Neural progenitor cell (in vitro differentiated cells): ENCODE results near the gene C1orf185. TPM values are rescaled to one million over a fixed set of nuclear protein-coding genes. Genes with fewer than 3 reads are reported as not detected.
"Not testable (repeated sequence)": the region's sequence is repeated elsewhere in the genome, so short reads cannot be mapped to it uniquely, and the experiment has no call there.

Experiments used
- DNase-seq: peaks from one replicate; pipeline ENCODE4 v3.0.0-alpha.2; 2016; ENCODE audit warnings: low spot score
- H2AFZ ChIP-seq: fragments of 200-600 bp; sonication (generic); replicated peaks from 2 replicates; pipeline ENCODE4 v1.6.1; 2016; ENCODE audit warnings: antibody characterized with exemption
- H3F3A ChIP-seq: fragments of 200-600 bp; sonication (generic); 2 replicates; pipeline ENCODE4 v1.6.1; 2016; ENCODE audit warnings: antibody characterized with exemption, low read depth
- H3K27ac ChIP-seq: fragments of 200-600 bp; sonication (generic); 2 replicates; pipeline ENCODE4 v1.5.1; 2016; ENCODE audit warnings: mild to moderate bottlenecking
- H3K27me3 ChIP-seq: fragments of 200-600 bp; sonication (generic); 2 replicates; pipeline ENCODE4 v1.6.1; 2016; ENCODE audit warnings: mild to moderate bottlenecking, moderate library complexity
- H3K36me3 ChIP-seq: fragments of 200-600 bp; sonication (generic); 2 replicates; pipeline ENCODE4 v1.5.1; 2016
- H3K4me1 ChIP-seq: fragments of 200-600 bp; sonication (generic); 2 replicates; pipeline ENCODE4 v1.6.1; 2016; ENCODE audit warnings: mixed run types
- H3K4me2 ChIP-seq: fragments of 200-600 bp; sonication (generic); 2 replicates; pipeline ENCODE4 v1.6.1; 2016
- H3K4me3 ChIP-seq: fragments of 200-600 bp; sonication (generic); 2 replicates; pipeline ENCODE4 v1.5.1; 2016
- H3K79me2 ChIP-seq: fragments of 200-600 bp; sonication (generic); 2 replicates; pipeline ENCODE4 v1.6.1; 2016; ENCODE audit warnings: low read depth
- H3K9ac ChIP-seq: fragments of 200-600 bp; sonication (generic); 2 replicates; pipeline ENCODE4 v1.6.1; 2016
- H3K9me3 ChIP-seq: fragments of 200-600 bp; sonication (generic); 2 replicates; pipeline ENCODE4 v1.5.1; 2016; ENCODE audit warnings: low read depth
- H4K20me1 ChIP-seq: fragments of 200-600 bp; sonication (generic); 2 replicates; pipeline ENCODE4 v1.6.1; 2016; ENCODE audit warnings: low read depth
- H3K27ac Mint-ChIP-seq: 3 replicates; pipeline ENCODE4 v1.8.0; 2021; ENCODE audit warnings: mixed read lengths
- H3K27me3 Mint-ChIP-seq: 2 replicates; pipeline ENCODE4 v1.8.0; 2022; ENCODE audit warnings: low read depth, mild to moderate bottlenecking, inconsistent platforms, moderate library complexity, mixed read lengths; ENCODE audit not compliant: insufficient read depth
- H3K36me3 Mint-ChIP-seq: 3 replicates; pipeline ENCODE4 v1.8.0; 2021; ENCODE audit warnings: mixed read lengths
- H3K4me1 Mint-ChIP-seq: 3 replicates; pipeline ENCODE4 v1.8.0; 2021; ENCODE audit warnings: mixed read lengths
- H3K4me3 Mint-ChIP-seq: 3 replicates; pipeline ENCODE4 v1.8.0; 2021; ENCODE audit warnings: mild to moderate bottlenecking, moderate library complexity, mixed read lengths
- H3K9me3 Mint-ChIP-seq: 3 replicates; pipeline ENCODE4 v1.8.0; 2020; ENCODE audit warnings: mixed read lengths
- EZH2 ChIP-seq: fragments of 200-600 bp; sonication (generic); IDR thresholded peaks from 2 replicates; pipeline ENCODE4 v1.6.1; 2017; ENCODE audit warnings: antibody characterized with exemption, mild to moderate bottlenecking, moderate library complexity
- EZH2phosphoT487 ChIP-seq: fragments of 200-600 bp; sonication (generic); IDR thresholded peaks from 2 replicates; pipeline ENCODE4 v1.6.1; 2017; ENCODE audit warnings: antibody characterized with exemption
- total RNA-seq: library from RNA; depleted of rRNA; stranded (reverse); fragments of >200 nt; gene quantifications from 2 replicates; pipeline ENCODE4 v1.2.3, GENCODE V29; 2015; ENCODE audit warnings: low replicate concordance
- TF ChIP-seq, protein P1 (sequence below): fragments of 200-600 bp; sonication (generic); IDR thresholded peaks from 2 replicates; pipeline ENCODE4 v1.5.1; 2017; ENCODE audit warnings: antibody characterized with exemption, mild to moderate bottlenecking

C1orf185 gene
- total RNA-seq, 1 donor from 2014 or later: not detected

DNA sequence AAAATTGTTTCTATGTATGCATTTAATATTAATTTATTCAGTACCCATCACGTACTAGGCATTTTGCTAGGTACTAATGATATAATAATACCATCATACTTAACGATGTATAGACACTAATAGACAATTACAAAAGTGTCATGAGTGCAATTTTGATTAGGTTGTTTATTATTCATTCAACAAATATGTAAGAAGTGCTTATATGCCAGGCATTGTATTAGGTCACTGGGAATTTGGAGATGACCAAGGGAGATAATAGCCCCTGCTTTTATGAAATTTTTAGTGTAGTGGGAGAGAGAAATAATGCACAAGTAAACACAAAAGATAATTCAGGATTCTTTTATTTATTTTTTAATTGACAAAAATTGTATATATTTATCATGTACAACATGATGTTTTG is 18.6 kb downstream of the C1orf185 start:
- no peaks in the 10 kb centered on the region for H3K79me2 ChIP-seq
- Mint-ChIP-seq H3K9me3 (no peaks in the 10 kb centered on the region), H3K27me3 (no peaks in the 10 kb centered on the region)

DNA sequence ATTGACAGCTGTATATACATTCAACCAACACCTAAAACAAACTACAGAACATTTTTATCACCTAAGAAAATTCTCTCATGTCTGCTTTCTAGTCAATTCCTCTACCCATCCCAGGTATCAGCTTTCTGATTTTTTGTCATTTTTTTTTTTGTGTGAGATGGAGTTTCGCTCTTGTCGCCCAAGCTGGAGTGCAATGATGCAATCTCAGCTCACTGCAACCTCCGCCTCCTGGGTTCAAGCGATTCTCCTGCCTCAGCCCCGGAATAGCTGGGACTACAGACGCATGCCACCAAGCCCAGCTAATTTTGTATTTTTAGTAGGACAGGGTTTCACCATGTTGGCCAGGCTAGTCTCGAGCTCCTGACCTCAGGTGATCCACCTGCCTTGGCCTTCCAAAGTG is 25.1 kb downstream of the C1orf185 start:
- not testable (repeated sequence) for H3K4me3 ChIP-seq, H3K4me3 Mint-ChIP-seq, H3K4me2 ChIP-seq, H3K9me3 Mint-ChIP-seq, H3K9ac ChIP-seq, H4K20me1 ChIP-seq, H3K27ac ChIP-seq, H3K27me3 Mint-ChIP-seq, H3K9me3 ChIP-seq, H3K4me1 ChIP-seq, DNase-seq, H3K36me3 ChIP-seq, H3K27ac Mint-ChIP-seq, H3K36me3 Mint-ChIP-seq, H3K27me3 ChIP-seq, H3K4me1 Mint-ChIP-seq, H2AFZ ChIP-seq, H3F3A ChIP-seq, H3K79me2 ChIP-seq

More for the DNA sequence above, 18.6 kb downstream of the C1orf185 start:
- Histone ChIP-seq H3K4me2 (no peak overlapping the region), H3K27me3 (no peaks in the 10 kb centered on the region), H2AFZ (no peak overlapping the region), H3K27ac (no peak overlapping the region), H4K20me1 (no peaks in the 10 kb centered on the region), H3K9ac (no peak overlapping the region), H3F3A (no peaks in the 10 kb centered on the region), H3K4me3 (no peak overlapping the region), H3K36me3 (no peaks in the 10 kb centered on the region), H3K9me3 (no peaks in the 10 kb centered on the region), H3K4me1 (no peaks in the 10 kb centered on the region)
- DNase-seq: no peak
- no peaks in the 10 kb centered on the region for H3K4me1 Mint-ChIP-seq
- no peak for TF ChIP-seq EZH2phosphoT487
- TF ChIP-seq EZH2: no peak
- TF ChIP-seq, protein P1, sequence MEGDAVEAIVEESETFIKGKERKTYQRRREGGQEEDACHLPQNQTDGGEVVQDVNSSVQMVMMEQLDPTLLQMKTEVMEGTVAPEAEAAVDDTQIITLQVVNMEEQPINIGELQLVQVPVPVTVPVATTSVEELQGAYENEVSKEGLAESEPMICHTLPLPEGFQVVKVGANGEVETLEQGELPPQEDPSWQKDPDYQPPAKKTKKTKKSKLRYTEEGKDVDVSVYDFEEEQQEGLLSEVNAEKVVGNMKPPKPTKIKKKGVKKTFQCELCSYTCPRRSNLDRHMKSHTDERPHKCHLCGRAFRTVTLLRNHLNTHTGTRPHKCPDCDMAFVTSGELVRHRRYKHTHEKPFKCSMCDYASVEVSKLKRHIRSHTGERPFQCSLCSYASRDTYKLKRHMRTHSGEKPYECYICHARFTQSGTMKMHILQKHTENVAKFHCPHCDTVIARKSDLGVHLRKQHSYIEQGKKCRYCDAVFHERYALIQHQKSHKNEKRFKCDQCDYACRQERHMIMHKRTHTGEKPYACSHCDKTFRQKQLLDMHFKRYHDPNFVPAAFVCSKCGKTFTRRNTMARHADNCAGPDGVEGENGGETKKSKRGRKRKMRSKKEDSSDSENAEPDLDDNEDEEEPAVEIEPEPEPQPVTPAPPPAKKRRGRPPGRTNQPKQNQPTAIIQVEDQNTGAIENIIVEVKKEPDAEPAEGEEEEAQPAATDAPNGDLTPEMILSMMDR: no peak
- H3K27ac Mint-ChIP-seq: no peak overlapping the region
- no peak overlapping the region for H3K4me3 Mint-ChIP-seq
- H3K36me3 Mint-ChIP-seq: no peaks in the 10 kb centered on the region

DNA sequence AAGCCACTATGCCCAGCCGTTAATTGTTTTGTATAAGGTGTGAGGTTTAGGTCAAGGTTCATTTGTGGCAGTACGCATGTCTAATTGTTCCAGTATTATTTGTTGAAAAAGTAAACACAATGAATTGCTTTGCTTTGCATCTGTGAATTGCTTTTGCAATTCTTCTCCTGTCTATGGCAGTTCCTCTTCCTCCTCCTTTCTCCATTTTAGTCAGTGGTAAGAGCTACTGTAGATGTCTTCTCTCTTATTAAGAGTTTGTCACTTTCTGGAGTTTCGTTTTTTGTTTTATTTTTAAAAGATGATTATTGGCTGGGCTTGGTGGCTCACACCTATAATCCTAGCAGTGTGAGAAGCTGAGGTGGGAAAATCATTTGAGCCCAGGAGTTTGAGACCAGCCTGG is 29.2 kb downstream of the C1orf185 start:
- Histone ChIP-seq H3K79me2 (no peaks in the 10 kb centered on the region), H3K27ac (no peak overlapping the region), H3K27me3 (no peaks in the 10 kb centered on the region), H3K4me1 (no peaks in the 10 kb centered on the region), H3F3A (no peaks in the 10 kb centered on the region), H4K20me1 (no peaks in the 10 kb centered on the region), H3K4me2 (no peak overlapping the region), H3K9me3 (peaks cover 4% of the 10 kb centered on the region), H3K9ac (no peak overlapping the region), H3K36me3 (no peaks in the 10 kb centered on the region), H2AFZ (no peak overlapping the region), H3K4me3 (no peak overlapping the region)
- H3K4me1 Mint-ChIP-seq: no peaks in the 10 kb centered on the region
- peaks cover 5% of the 10 kb centered on the region for H3K9me3 Mint-ChIP-seq
- H3K27me3 Mint-ChIP-seq: no peaks in the 10 kb centered on the region
- no peaks in the 10 kb centered on the region for H3K36me3 Mint-ChIP-seq
- DNase-seq: no peak
- no peak overlapping the region for H3K27ac Mint-ChIP-seq
- H3K4me3 Mint-ChIP-seq: no peak overlapping the region
- TF ChIP-seq EZH2 (no peak), EZH2phosphoT487 (no peak)
- TF ChIP-seq, protein P1: no peak

DNA sequence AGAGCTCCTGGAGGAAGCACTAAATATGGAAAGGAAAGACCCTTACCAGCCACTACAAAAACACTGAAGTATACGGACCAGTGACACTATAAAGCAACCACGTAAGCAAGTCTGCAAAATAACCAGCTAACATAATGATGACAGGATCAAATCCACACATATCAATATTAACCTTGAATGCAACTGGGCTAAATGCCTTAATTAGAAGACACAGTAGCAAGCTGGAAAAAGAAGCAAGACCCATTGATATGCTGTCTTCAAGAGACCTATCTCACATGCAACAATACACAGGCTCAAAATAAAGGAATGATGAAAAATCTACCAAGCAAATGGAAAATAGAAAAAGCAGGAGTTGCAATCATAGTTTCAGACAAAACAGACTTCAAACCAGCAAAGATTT is 31.0 kb downstream of the C1orf185 start:
- Mint-ChIP-seq H3K9me3 (peaks cover 5% of the 10 kb centered on the region), H3K27me3 (no peaks in the 10 kb centered on the region), H3K4me1 (no peaks in the 10 kb centered on the region), H3K36me3 (no peaks in the 10 kb centered on the region), H3K27ac (no peak overlapping the region), H3K4me3 (no peak overlapping the region)
- Histone ChIP-seq H3K4me1 (no peaks in the 10 kb centered on the region), H3K79me2 (no peaks in the 10 kb centered on the region), H3K4me2 (no peak overlapping the region), H3K4me3 (no peak overlapping the region), H3K9ac (no peak overlapping the region), H3K27me3 (no peaks in the 10 kb centered on the region), H3F3A (no peaks in the 10 kb centered on the region), H3K27ac (no peak overlapping the region), H4K20me1 (no peaks in the 10 kb centered on the region), H2AFZ (no peak overlapping the region), H3K36me3 (no peaks in the 10 kb centered on the region), H3K9me3 (peaks cover 4% of the 10 kb centered on the region)
- no peak for DNase-seq
- TF ChIP-seq EZH2 (no peak), EZH2phosphoT487 (no peak)
- TF ChIP-seq, protein P1: no peak

DNA sequence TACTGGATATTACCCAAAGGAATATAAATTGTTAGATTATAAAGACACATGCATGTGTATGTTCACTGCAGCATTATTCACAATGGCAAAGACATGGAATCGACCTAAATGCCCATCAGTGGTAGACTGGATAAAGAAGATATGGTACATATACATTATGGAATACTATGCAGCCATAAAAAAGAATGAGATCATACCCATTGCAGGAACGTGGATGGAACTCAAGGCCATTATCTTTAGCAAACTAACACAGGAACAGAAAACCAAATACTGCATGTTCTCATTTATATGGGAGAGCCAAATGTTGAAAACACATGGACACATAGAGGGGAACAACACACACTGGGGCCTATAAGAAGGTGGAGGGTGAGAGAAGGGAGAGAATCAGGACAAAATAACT is 35.7 kb downstream of the C1orf185 start:
- H3K4me3 Mint-ChIP-seq, H3K27me3 ChIP-seq, H3K9ac ChIP-seq, H3K9me3 Mint-ChIP-seq, H3K36me3 ChIP-seq, H3F3A ChIP-seq, H3K36me3 Mint-ChIP-seq, H3K4me2 ChIP-seq, DNase-seq, H3K79me2 ChIP-seq, H3K9me3 ChIP-seq, H4K20me1 ChIP-seq, H3K27ac ChIP-seq, H3K27me3 Mint-ChIP-seq, H2AFZ ChIP-seq, H3K4me3 ChIP-seq, H3K4me1 ChIP-seq, H3K4me1 Mint-ChIP-seq, H3K27ac Mint-ChIP-seq: not testable (repeated sequence)
